Endothelial cell of umbilical vein (primary cell): ENCODE measurements around the gene OLFML2A.

Source experiments
- EZH2 ChIP-seq: IDR thresholded peaks from 2 replicates; pipeline ENCODE4 v1.6.1; 2012; ENCODE audit warnings: borderline replicate concordance, low read depth, mild to moderate bottlenecking, moderate library complexity, low read length, inconsistent platforms; ENCODE audit not compliant: severe bottlenecking
- FOS ChIP-seq: IDR thresholded peaks from 2 replicates; pipeline ENCODE4 v1.6.1; 2011; ENCODE audit warnings: mild to moderate bottlenecking, low read length, moderate library complexity, borderline replicate concordance; ENCODE audit not compliant: insufficient read depth
- JUN ChIP-seq: IDR thresholded peaks from 2 replicates; pipeline ENCODE4 v1.6.1; 2011; ENCODE audit warnings: borderline replicate concordance, low read depth; ENCODE audit not compliant: insufficient read length, insufficient read depth
- MYC ChIP-seq: IDR thresholded peaks from one replicate; pipeline ENCODE4 v1.6.1; 2011; ENCODE audit warnings: mild to moderate bottlenecking, low read depth, low read length
- POLR2A ChIP-seq: IDR thresholded peaks from 2 replicates; pipeline ENCODE4 v1.6.1; 2012; ENCODE audit warnings: low read depth, mild to moderate bottlenecking, control low read depth, low read length
- POLR2AphosphoS5 ChIP-seq: IDR thresholded peaks from 2 replicates; pipeline ENCODE4 v1.6.1; 2012; ENCODE audit warnings: low read depth, mild to moderate bottlenecking, control low read depth, low read length, moderate library complexity; ENCODE audit not compliant: insufficient read depth
- TF ChIP-seq, protein P1 (sequence below), 2 donors: IDR thresholded peaks; 1 replicate in 1 of 2; 2 replicates in 1 of 2; pipeline ENCODE4 v1.5.1; 2011; ENCODE audit warnings: low read length in 2 of 2, mild to moderate bottlenecking in 2 of 2, moderate library complexity in 2 of 2, control low read depth in 1 of 2, inconsistent platforms in 1 of 2, low read depth in 1 of 2; ENCODE audit not compliant: insufficient read depth in 1 of 2; ENCODE audit errors: extremely low read depth in 1 of 2
- TF ChIP-seq, protein P2 (sequence below): IDR thresholded peaks from 2 replicates; pipeline ENCODE4 v1.6.1; 2011; ENCODE audit not compliant: insufficient read depth, insufficient read length

DNA sequence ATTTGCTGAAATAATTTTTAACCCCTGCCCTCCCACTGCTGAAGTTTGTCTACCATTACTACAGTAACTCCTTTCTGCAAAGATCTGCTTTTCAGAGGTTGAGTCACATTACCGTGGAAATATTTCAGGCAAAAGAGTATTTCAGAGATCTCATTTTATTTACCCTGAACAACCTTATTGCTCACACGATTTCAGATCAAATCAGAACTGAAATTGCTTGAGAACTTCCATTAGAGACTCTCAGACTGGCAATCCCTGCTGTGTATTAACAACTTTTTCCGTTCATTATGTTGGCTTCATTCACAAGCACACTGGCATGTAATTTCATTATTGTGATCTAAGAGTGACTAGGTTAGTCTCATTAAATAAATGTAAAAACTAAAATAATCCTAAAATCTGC, 21.9 kb upstream of the OLFML2A start:
- TF ChIP-seq, protein P1, sequence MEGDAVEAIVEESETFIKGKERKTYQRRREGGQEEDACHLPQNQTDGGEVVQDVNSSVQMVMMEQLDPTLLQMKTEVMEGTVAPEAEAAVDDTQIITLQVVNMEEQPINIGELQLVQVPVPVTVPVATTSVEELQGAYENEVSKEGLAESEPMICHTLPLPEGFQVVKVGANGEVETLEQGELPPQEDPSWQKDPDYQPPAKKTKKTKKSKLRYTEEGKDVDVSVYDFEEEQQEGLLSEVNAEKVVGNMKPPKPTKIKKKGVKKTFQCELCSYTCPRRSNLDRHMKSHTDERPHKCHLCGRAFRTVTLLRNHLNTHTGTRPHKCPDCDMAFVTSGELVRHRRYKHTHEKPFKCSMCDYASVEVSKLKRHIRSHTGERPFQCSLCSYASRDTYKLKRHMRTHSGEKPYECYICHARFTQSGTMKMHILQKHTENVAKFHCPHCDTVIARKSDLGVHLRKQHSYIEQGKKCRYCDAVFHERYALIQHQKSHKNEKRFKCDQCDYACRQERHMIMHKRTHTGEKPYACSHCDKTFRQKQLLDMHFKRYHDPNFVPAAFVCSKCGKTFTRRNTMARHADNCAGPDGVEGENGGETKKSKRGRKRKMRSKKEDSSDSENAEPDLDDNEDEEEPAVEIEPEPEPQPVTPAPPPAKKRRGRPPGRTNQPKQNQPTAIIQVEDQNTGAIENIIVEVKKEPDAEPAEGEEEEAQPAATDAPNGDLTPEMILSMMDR (IDR thresholded peaks at IDR 0.05; ENCODE audit: extremely low read depth in 1 of 2, insufficient read depth in 1 of 2, low read depth in 1 of 2, low read length in 2 of 2) = no peak
- no peak for TF ChIP-seq POLR2AphosphoS5
- no peak for TF ChIP-seq EZH2
- TF ChIP-seq JUN = no peak
- no peak for TF ChIP-seq POLR2A
- TF ChIP-seq FOS = no peak
- TF ChIP-seq, protein P2, sequence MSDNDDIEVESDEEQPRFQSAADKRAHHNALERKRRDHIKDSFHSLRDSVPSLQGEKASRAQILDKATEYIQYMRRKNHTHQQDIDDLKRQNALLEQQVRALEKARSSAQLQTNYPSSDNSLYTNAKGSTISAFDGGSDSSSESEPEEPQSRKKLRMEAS = no peak
- TF ChIP-seq MYC = no peak
